BLaER1 (cell line): Measurements from ENCODE around the gene MRM1.
"Not testable (repeated sequence)": the region's sequence is repeated elsewhere in the genome, so short reads cannot be mapped to it uniquely, and the experiment has no call there.

Source experiments
- H3K27ac ChIP-seq: shearing (Covaris generic); formaldehyde crosslinking; 2 replicates; pipeline ENCODE4 v1.8.1; 2022
- H3K27me3 ChIP-seq: shearing (Covaris generic); formaldehyde crosslinking; 2 replicates; pipeline ENCODE4 v1.8.1; 2022
- H3K36me3 ChIP-seq: shearing (Covaris generic); formaldehyde crosslinking; 2 replicates; pipeline ENCODE4 v1.8.1; 2022
- H3K4me1 ChIP-seq: shearing (Covaris generic); formaldehyde crosslinking; 2 replicates; pipeline ENCODE4 v1.8.1; 2022
- H3K4me2 ChIP-seq: shearing (Covaris generic); formaldehyde crosslinking; 2 replicates; pipeline ENCODE4 v1.8.1; 2022
- H3K4me3 ChIP-seq: shearing (Covaris generic); formaldehyde crosslinking; 2 replicates; pipeline ENCODE4 v1.8.1; 2022
- H3K9ac ChIP-seq: shearing (Covaris generic); formaldehyde crosslinking; 2 replicates; pipeline ENCODE4 v1.8.1; 2022
- H3K9me3 ChIP-seq: shearing (Covaris generic); formaldehyde crosslinking; 2 replicates; pipeline ENCODE4 v1.8.1; 2022
- H4K20me1 ChIP-seq: shearing (Covaris generic); formaldehyde crosslinking; 2 replicates; pipeline ENCODE4 v1.8.1; 2022
- Cebpa-rat ChIP-seq: shearing (Covaris generic); IDR thresholded peaks from 2 replicates; pipeline ENCODE4 v1.8.1; 2022

Gene MRM1

GRCh38 chr17:36599546-36600250 is 1.7 kb upstream of the MRM1 start:
- Histone ChIP-seq H3K4me1 (peaks cover 23% of the 10 kb centered on the region), H3K9ac (no peak overlapping the region), H3K36me3 (peaks cover 32% of the 10 kb centered on the region; the same call in 1 of the 2 replicates), H3K27ac (no peak overlapping the region), H3K27me3 (no peaks in the 10 kb centered on the region), H3K4me3 (no peak overlapping the region), H4K20me1 (peaks cover 16% of the 10 kb centered on the region), H3K4me2 (no peak overlapping the region), H3K9me3 (no peaks in the 10 kb centered on the region)
- TF ChIP-seq Cebpa-rat = no peak

GRCh38 chr17:36600465-36600864 is 918 bp upstream of the MRM1 start:
- no peaks in the 10 kb centered on the region for H3K9me3 ChIP-seq
- TF ChIP-seq Cebpa-rat = no peak
- H3K27ac ChIP-seq = peak overlapping the region; percentile 88
- peak overlapping the region; percentile 83; the same call in 1 of the 2 replicates for H3K4me3 ChIP-seq
- peaks cover 40% of the 10 kb centered on the region; the same call in 1 of the 2 replicates for H3K36me3 ChIP-seq
- peak overlapping the region; percentile 95; the same call in 1 of the 2 replicates for H3K9ac ChIP-seq
- no peaks in the 10 kb centered on the region for H3K27me3 ChIP-seq
- H3K4me1 ChIP-seq = peaks cover 28% of the 10 kb centered on the region
- peaks cover 24% of the 10 kb centered on the region for H4K20me1 ChIP-seq
- peak overlapping the region; percentile 100 for H3K4me2 ChIP-seq

GRCh38 chr17:36600936-36601302 is 464 bp upstream of the MRM1 start:
- Histone ChIP-seq H4K20me1 (peaks cover 29% of the 10 kb centered on the region), H3K4me3 (peak overlapping the region; percentile 83), H3K36me3 (peaks cover 44% of the 10 kb centered on the region; the same call in 1 of the 2 replicates), H3K27ac (peak overlapping the region; percentile 88), H3K9ac (peak overlapping the region; percentile 95), H3K4me1 (peaks cover 33% of the 10 kb centered on the region), H3K4me2 (peak overlapping the region; percentile 100), H3K9me3 (no peaks in the 10 kb centered on the region), H3K27me3 (no peaks in the 10 kb centered on the region)
- no peak for TF ChIP-seq Cebpa-rat

- H3K4me2 ChIP-seq = peak overlapping the region; percentile 100
- peak overlapping the region; percentile 95 for H3K9ac ChIP-seq
- TF ChIP-seq Cebpa-rat = no peak
- peaks cover 41% of the 10 kb centered on the region for H4K20me1 ChIP-seq
- peak overlapping the region; percentile 83 for H3K4me3 ChIP-seq
- H3K9me3 ChIP-seq = no peaks in the 10 kb centered on the region
- peak overlapping the region; percentile 88 for H3K27ac ChIP-seq
- peaks cover 40% of the 10 kb centered on the region for H3K4me1 ChIP-seq
- peaks cover 46% of the 10 kb centered on the region for H3K36me3 ChIP-seq
- H3K27me3 ChIP-seq = no peaks in the 10 kb centered on the region
These were observed 806 bp downstream of the MRM1 start for GRCh38 chr17:36602030-36602748.

GRCh38 chr17:36602924-36603384 is 1.6 kb downstream of the MRM1 start:
- peak overlapping the region; percentile 100 for H3K4me2 ChIP-seq
- H3K4me1 ChIP-seq = peaks cover 40% of the 10 kb centered on the region
- H3K4me3 ChIP-seq = peak overlapping the region; percentile 83
- no peaks in the 10 kb centered on the region for H3K27me3 ChIP-seq
- H3K27ac ChIP-seq = peak overlapping the region; percentile 88; the same call in 1 of the 2 replicates
- peaks cover 46% of the 10 kb centered on the region for H3K36me3 ChIP-seq
- peak overlapping the region; percentile 95 for H3K9ac ChIP-seq
- peaks cover 49% of the 10 kb centered on the region for H4K20me1 ChIP-seq
- no peak for TF ChIP-seq Cebpa-rat
- H3K9me3 ChIP-seq = no peaks in the 10 kb centered on the region

- not testable (repeated sequence) for H3K27ac ChIP-seq, H3K4me2 ChIP-seq, H3K9me3 ChIP-seq, H3K9ac ChIP-seq, H3K27me3 ChIP-seq, H3K4me3 ChIP-seq
- H3K36me3 ChIP-seq = peaks cover 47% of the 10 kb centered on the region
- H4K20me1 ChIP-seq = peaks cover 70% of the 10 kb centered on the region
- peaks cover 50% of the 10 kb centered on the region for H3K4me1 ChIP-seq
These were observed 3.6 kb downstream of the MRM1 start for GRCh38 chr17:36605028-36605427.

- H3K27me3 ChIP-seq = no peaks in the 10 kb centered on the region
- H3K4me2 ChIP-seq = peak overlapping the region; percentile 35; the same call in 1 of the 2 replicates
- H3K9ac ChIP-seq = no peak overlapping the region
- peaks cover 58% of the 10 kb centered on the region for H3K36me3 ChIP-seq
- no peak overlapping the region for H3K4me3 ChIP-seq
- no peak for TF ChIP-seq Cebpa-rat
- H3K27ac ChIP-seq = no peak overlapping the region
- peaks cover 82% of the 10 kb centered on the region for H4K20me1 ChIP-seq
- H3K4me1 ChIP-seq = peaks cover 39% of the 10 kb centered on the region
- no peaks in the 10 kb centered on the region for H3K9me3 ChIP-seq
These were observed 6.9 kb downstream of the MRM1 start for GRCh38 chr17:36608280-36608679.

- H3K9me3 ChIP-seq = no peaks in the 10 kb centered on the region
- peak overlapping the region; percentile 35 for H3K4me2 ChIP-seq
- peaks cover 55% of the 10 kb centered on the region for H3K36me3 ChIP-seq
- H3K27me3 ChIP-seq = no peaks in the 10 kb centered on the region
- no peak overlapping the region for H3K9ac ChIP-seq
- TF ChIP-seq Cebpa-rat = no peak
- peaks cover 32% of the 10 kb centered on the region for H3K4me1 ChIP-seq
- peaks cover 80% of the 10 kb centered on the region for H4K20me1 ChIP-seq
- no peak overlapping the region for H3K4me3 ChIP-seq
- H3K27ac ChIP-seq = no peak overlapping the region
These were observed 7.6 kb downstream of the MRM1 start for GRCh38 chr17:36608794-36609497.

- H3K36me3 ChIP-seq = peaks cover 50% of the 10 kb centered on the region
- H3K27me3 ChIP-seq = no peaks in the 10 kb centered on the region
- no peak overlapping the region for H3K4me2 ChIP-seq
- H4K20me1 ChIP-seq = peaks cover 80% of the 10 kb centered on the region
- peaks cover 27% of the 10 kb centered on the region for H3K4me1 ChIP-seq
- no peak overlapping the region for H3K27ac ChIP-seq
- H3K9ac ChIP-seq = no peak overlapping the region
- no peaks in the 10 kb centered on the region for H3K9me3 ChIP-seq
- TF ChIP-seq Cebpa-rat = no peak
- no peak overlapping the region for H3K4me3 ChIP-seq
These were observed 8.1 kb downstream of the MRM1 start for GRCh38 chr17:36609498-36609862.
